Erythroblast (primary cell): ENCODE results near the gene CORO2B.

Experiments
- DNase-seq, 2 experiments: peaks; one replicate each; lab custom pipeline; 2025; lab: John Stamatoyannopoulos, UW
- GATA1 ChIP-seq: IDR thresholded peaks from 2 replicates; pipeline ENCODE4 v1.6.1; 2011; ENCODE audit warnings: low read depth, mild to moderate bottlenecking, control low read depth, low read length, moderate library complexity
- POLR2A ChIP-seq: IDR thresholded peaks from 2 replicates; pipeline ENCODE4 v1.6.1; 2011; ENCODE audit warnings: mild to moderate bottlenecking, low read length

The CORO2B gene

DNA sequence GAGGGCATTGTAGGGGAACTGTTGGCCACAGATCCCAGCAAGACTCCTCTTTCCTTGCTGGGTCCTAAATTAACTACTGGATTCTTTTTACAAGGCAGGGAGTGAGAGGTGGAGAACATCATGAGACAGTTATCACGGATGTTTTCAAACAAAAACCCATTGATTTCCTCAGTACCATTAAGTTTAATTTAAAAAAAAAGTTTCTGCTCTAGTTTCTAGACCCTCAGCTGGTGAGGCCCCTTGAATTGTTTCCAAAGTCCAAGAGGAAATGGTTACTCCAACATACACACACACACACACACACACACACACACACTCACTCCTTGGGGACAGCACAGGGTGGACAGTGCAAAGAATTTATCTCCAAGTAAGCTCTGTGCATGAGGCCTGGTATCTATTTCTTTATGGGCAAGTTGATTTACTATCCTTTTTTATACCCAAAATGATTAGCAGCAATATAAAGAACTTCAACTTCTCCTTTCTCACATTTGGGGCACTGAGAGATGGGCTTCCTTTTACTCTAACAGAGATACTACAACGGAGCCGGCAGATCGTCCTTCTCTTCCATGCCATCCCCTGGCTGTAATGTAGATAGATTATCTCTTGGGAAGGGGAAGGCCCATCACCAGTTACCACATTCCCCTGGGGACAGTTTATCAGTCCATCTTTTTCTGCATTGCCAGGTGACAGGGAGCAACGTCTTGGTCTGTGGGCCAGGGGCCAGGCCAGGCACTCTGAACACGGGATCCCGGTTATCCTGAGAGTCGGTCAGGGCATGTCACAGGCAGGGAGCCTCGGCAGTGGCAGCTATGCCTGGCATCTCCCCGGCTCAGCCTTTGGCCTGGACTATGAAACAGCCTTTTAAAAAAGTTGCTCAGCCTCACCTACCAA is 54.7 kb downstream of the CORO2B start:
- TF ChIP-seq POLR2A (no peak), GATA1 (no peak)
- no peak for DNase-seq

DNA sequence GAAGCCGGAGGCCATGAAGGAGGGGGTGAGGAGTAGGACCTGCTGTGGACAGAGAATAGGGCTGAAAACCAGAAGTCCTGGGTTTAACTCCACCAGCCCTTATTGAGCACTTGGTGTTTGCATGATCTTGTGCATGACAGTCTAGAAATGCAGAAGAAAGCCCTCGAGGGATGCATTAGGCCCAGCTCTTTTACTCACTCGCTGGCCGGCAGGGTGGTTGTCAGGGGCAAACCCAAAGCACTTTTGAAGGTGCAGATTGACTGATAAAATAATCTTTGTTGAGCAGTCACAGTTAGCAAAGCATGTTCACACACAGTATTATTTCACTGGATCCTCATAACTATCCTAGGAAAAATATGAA is 55.3 kb downstream of the CORO2B start:
- DNase-seq: no peak
- TF ChIP-seq POLR2A (no peak), GATA1 (no peak)

DNA sequence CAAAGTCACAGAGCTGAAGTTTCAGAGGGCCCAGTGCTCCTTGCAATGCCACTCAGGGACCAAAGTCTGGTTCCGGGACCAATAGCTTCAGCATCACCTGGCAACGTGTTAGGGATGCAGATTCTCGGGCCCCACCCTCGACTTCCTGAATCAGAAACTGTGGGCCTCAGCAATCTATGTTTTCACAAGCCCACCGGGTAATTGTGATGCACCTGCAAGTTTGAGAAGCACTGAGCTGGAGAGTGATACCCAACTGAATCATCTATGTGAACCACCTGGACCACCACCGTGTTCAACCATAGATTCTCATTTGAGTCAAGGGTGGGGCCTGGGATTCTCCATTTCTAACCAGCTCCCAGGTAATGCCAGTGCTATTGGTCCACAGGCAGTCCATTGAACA is 55.7 kb downstream of the CORO2B start:
- no peak for DNase-seq
- no peak for TF ChIP-seq GATA1

DNA sequence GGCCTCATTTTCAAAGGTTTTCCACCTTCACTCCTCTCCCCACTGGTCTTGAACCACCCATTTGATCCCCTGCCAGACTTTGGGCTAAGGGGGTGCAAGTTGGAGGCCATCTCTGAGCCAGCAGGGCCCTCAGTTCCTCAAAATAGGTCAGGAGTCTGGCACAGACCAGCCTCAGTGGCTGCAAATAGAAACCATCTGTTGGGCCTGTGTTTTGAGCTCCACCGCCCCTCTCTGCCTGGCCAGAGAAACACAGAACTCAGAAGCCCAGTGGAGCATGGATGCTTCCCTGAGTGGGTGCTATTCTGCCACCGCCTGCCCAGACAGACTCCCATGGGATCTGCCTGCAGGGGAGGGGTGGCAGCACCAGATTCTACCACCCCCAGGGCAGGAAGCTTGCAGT is 56.3 kb downstream of the CORO2B start:
- DNase-seq: no peak
- TF ChIP-seq POLR2A: no peak
- TF ChIP-seq GATA1: no peak

DNA sequence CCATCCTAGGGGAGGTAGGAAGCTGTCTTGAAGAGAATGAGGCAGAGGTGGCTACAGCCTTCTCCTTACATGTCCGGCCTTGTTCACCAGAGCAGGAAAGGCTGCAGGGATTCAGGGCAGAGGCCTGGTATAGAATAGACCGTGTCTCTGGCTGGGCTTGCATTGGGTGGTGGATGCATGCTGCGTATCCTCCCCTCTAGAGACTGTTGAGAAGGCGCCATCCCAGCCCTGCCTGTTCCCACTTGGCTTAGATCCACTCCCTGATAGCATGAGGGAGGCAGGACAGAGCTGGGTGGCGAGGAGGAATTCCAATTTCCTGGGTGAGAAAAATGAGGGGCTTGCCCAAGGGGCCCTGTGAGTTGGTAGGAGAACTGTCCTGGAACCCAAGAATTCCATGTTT is 57.5 kb downstream of the CORO2B start:
- no peak for TF ChIP-seq POLR2A
- no peak for TF ChIP-seq GATA1
- no peak for DNase-seq

DNA sequence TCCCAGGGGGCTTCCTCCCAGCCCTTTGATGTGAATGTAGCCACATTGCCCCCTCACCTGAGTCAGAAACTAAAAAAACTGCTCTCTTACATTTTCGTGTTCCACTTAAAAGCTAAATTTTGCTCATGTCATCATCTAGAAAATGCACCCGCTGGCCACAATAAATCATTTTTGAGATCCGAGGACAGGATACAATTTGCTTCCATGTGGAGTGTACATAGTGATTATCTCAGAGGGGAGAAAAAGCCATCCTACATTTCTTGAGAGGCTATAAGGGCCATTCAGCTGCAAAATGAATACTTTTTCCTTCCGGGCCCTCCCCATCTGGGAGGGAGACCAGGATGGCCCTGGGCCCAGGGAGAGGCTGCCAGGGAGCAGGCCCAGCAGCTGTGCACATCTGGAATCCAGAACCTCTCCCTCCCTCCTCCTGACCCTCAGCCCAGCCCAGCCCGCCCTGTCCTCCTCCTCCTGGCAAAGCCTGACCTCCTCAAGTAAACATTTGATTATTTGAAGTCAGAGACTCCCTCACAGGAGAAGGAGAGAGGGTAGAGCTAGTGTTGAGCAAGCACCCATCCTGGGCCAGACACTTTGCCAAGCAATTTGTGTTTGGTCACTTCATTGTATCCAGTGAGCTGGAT is 59.1 kb downstream of the CORO2B start:
- no peak for DNase-seq
- TF ChIP-seq GATA1 (no peak), POLR2A (no peak)

DNA sequence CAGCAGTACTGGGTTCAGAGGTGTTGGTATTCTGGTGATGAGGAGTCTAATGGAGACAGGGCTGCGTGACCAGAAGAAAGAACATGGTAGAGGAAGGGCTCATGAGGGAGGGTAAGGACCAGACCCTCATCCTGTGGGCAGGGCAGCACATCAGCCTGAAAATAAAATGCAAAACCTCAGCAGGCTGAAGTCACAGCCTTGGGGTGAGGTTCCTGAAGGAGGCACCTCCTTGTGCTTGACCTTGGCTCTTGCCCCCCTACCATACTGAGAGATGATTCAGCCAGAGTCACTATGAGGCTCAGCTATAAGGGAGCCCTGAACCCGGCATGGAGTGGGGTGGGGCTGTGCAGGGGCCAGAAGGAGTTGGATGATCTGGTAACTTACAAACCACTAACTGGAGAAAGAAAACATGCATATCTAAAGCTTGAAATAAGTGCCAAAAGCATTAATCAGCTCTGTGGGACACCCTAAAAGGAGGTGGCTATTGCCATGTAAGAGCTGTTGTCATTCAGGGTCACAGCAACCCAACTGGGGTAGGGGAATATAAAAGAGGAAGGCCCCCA is 60.2 kb downstream of the CORO2B start:
- no peak for TF ChIP-seq POLR2A
- TF ChIP-seq GATA1: no peak
- no peak for DNase-seq

DNA sequence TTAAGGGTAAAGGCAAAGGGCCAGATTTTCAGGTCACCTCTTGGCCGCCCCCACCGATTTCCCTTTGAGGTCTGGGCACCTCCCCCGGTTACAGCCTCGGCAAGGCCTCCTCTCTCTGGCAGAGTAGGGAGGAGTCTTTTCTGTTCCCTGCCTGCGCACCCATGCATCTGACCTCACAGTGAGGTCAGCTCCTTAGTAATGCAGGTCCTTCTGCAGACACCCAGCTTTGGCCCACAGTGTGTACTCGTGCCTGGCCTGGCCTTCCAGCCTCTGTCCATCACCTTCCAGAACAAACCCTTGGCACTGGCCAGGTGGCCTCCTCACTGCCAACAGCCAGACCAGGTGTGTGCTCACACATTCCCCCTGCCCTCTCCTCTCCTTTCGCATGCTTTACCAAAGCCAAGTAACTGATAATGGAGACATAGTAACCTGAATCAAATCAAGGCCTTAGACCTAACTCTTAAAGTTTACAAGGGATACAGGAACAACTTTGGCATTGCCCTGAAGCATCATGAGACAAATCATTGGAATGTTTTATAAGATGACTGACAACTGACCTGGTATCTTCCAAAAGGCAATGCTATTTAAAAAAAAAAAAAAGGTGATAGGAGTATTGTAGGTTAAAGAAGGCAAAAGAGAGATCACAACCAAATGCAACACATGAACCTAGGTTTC is 61.3 kb downstream of the CORO2B start:
- no peak for DNase-seq
- TF ChIP-seq GATA1 (no peak), POLR2A (no peak)

DNA sequence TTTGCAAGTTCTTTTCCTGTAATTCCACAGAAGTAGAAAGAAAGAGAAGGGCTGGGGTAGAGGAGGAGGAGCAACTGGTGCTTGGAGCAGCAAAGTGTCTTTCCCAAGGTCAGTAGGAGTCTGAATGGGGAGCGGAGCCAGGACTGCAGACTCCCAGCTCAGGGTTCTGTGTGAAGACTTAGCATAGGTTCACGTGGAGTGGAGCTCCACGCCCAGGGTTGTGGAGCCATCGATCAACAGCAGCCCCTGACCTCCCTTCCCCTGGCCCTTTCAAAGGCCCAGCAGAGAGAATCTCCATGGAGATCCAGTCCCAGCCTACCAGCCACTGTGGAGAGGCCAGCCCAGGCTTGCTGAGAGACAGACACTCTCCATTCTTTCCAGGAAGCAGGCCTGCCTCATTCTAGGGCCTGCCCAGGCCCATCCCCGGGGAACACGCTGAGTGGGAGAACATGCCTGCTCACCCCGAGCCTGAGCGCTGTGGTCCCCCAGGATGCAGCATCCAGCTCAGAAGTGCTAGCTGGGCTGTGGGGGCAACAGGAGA is 62.1 kb downstream of the CORO2B start:
- TF ChIP-seq POLR2A: no peak
- TF ChIP-seq GATA1: no peak
- DNase-seq: no peak

DNA sequence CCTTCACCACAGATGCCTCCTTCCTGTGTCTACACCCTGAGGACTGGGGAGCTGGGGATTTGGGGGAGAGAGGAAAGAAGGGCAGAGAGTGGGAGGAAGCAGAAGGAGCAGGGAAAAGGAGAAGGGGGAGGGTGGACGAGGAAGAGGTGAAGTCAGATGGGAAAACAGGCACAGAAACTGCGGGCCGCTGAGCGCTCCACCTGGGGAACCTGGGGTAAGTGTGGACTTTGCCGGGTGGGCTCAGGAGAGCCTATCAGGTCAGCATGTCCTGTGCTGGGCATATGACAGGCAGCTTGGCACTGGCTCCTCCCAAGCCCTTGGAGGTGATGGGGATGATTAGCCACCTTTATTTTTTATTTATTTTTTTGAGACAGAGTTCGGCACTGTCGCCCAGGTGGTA is 62.6 kb downstream of the CORO2B start:
- no peak for TF ChIP-seq GATA1
- TF ChIP-seq POLR2A: no peak
- DNase-seq: no peak

DNA sequence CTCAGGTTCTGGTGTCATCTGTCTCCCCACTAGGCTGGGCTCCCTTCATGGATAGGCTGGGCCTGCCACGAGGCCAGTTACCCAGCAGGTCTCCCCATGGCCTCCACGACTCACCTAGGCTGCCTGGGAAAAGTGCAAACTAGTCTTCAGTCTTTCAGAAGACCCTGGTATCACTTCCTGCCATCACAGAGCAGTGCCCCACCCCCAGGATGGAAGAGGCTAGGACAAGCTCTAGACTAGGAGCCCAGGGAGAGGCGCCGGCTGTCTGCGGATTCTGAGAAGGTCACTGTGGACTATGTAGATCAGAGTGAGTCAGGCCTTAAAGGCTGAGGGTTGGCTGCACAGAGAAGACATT is 63.7 kb downstream of the CORO2B start:
- no peak for TF ChIP-seq GATA1
- TF ChIP-seq POLR2A: no peak
- DNase-seq: no peak

DNA sequence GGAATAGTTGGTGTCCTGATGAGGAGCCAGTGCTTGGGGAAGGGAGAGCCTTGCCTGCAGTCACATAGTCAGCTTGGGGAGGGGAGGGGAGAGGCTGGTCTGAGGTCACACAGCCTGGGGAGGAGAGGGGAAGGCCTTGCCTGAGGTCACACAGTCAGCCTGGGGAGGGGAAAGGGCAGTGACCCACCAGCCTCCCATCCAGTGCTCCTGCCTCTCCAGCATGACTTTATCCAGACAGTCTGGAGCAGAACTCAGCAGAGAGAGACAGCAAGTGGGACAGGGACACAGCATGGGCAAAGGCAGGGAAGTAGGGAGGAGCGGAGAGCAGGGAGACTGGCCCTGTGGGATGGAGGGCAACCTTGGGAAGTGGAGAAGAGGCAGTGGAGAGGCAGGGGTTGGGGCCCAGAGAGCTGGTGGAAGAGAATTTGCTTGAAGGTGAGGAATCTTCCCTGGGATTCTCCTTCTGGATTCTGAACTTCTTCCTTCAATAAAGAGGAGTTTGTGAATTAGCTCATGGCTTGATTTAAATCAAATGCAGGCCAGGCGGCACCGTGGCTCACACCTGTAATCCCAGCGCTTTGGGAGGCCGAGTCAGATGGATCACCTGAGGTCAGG is 64.5 kb downstream of the CORO2B start:
- no peak for TF ChIP-seq GATA1
- TF ChIP-seq POLR2A: no peak
- DNase-seq: no peak

DNA sequence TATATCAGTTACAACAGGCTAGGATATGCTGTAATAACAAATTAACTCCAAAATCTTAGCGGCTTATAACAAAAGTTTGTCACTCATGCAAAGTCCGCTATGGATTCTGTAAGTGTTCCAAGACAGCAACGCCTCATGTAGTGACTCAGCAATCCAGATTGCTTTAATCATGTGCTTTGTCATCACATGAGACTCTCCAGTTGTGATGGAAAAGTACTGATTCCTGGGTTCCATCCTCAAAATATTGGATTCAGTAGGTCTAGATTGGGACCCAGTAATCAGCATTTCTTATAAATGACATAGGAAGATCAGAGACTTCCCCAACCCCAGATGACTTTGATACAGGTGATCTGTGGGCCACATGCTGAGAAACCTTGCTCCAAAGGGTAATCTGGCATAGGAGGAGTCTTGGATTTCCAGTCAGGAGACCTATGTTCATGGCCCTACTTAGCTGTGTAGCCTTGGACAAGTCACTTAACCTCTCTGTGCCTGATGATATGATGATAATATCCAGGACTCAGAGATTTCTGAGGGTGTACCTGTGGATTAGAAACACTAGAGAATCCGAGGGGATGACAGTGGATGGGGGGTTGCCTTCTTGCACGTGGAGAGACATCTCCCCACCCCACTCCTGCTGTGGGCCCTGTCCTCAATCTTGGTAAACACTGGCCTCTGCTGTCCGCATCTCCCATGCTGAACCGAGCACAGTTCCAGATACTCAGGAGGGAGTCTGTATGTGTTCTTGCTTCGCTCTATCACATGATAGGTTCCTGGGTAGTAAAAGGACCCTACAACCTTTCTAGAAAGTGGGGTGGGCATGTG is 65.5 kb downstream of the CORO2B start:
- DNase-seq: peak in 1 of 2 experiments; percentile 14
- no peak for TF ChIP-seq GATA1
